Measurements from ENCODE around the gene DDAH1.

DDAH1 gene

GRCh38 chr1:85437139-85437538, 27.8 kb downstream of the DDAH1 start:
- DNase-seq, result no peak

- no peak for DNase-seq
Observed at GRCh38 chr1:85433096-85433495, 31.9 kb downstream of the DDAH1 start.

GRCh38 chr1:85428471-85429089, 36.4 kb downstream of the DDAH1 start:
- no peak for DNase-seq

GRCh38 chr1:85427849-85428248, 37.1 kb downstream of the DDAH1 start:
- DNase-seq, result no peak

GRCh38 chr1:85427331-85427730, 37.6 kb downstream of the DDAH1 start:
- DNase-seq, result no peak

GRCh38 chr1:85421179-85421578, 43.8 kb downstream of the DDAH1 start:
- no peak for DNase-seq

- DNase-seq, result no peak
Observed at GRCh38 chr1:85420199-85420598, 44.8 kb downstream of the DDAH1 start.

GRCh38 chr1:85417876-85418275, 47.1 kb downstream of the DDAH1 start:
- no peak for DNase-seq

- DNase-seq, result no peak
Observed at GRCh38 chr1:85417017-85417416, 47.9 kb downstream of the DDAH1 start.

GRCh38 chr1:85413169-85413568, 51.8 kb downstream of the DDAH1 start:
- DNase-seq, result no peak

- no peak for DNase-seq
Observed at GRCh38 chr1:85411567-85412305, 53.2 kb downstream of the DDAH1 start.

- DNase-seq, result no peak
Observed at GRCh38 chr1:85409516-85409915, 55.4 kb downstream of the DDAH1 start.

- no peak for DNase-seq
Observed at GRCh38 chr1:85407746-85408377, 57.1 kb downstream of the DDAH1 start.

- no peak for DNase-seq
Observed at GRCh38 chr1:85406887-85407533, 57.9 kb downstream of the DDAH1 start.

- no peak for DNase-seq
Observed at GRCh38 chr1:85406081-85406480, 58.9 kb downstream of the DDAH1 start.

- DNase-seq, result no peak
Observed at GRCh38 chr1:85404408-85404807, 60.6 kb downstream of the DDAH1 start.

GRCh38 chr1:85398391-85399064, 66.4 kb downstream of the DDAH1 start:
- no peak for DNase-seq

- no peak for DNase-seq
Observed at GRCh38 chr1:85397490-85398032, 67.4 kb downstream of the DDAH1 start.

- DNase-seq, result no peak
Observed at GRCh38 chr1:85396194-85396593, 68.8 kb downstream of the DDAH1 start.

GRCh38 chr1:85394130-85394529, 70.8 kb downstream of the DDAH1 start:
- no peak for DNase-seq

- DNase-seq, result no peak
Observed at GRCh38 chr1:85393490-85393889, 71.5 kb downstream of the DDAH1 start.

GRCh38 chr1:85388416-85388815, 76.5 kb downstream of the DDAH1 start:
- DNase-seq, result no peak

GRCh38 chr1:85387781-85388180, 77.2 kb downstream of the DDAH1 start:
- DNase-seq, result no peak
